Mononuclear cell (primary cell): ENCODE data around the gene NPTN. TPM values are rescaled to one million over a fixed set of nuclear protein-coding genes. Genes with fewer than 3 reads are reported as not detected.

ENCODE experiments used
- H3K27me3 ChIP-seq: 2 replicates; pipeline ENCODE4 v1.6.0; 2011; ENCODE audit warnings: low read length, control low read depth; ENCODE audit not compliant: insufficient read depth
- H3K4me1 ChIP-seq: 2 replicates; pipeline ENCODE4 v1.5.1; 2011; ENCODE audit warnings: mild to moderate bottlenecking, low read length, control low read depth; ENCODE audit not compliant: insufficient read depth
- H3K4me3 ChIP-seq: 2 replicates; pipeline ENCODE4 v1.5.1; 2011; ENCODE audit warnings: mild to moderate bottlenecking, low read length, moderate library complexity
- H3K9me3 ChIP-seq: 2 replicates; pipeline ENCODE4 v1.5.1; 2011; ENCODE audit warnings: low read depth, mild to moderate bottlenecking, control low read depth, low read length
- total RNA-seq: library from RNA; depleted of rRNA; stranded (reverse); fragments of >200 nt; gene quantifications from one replicate; pipeline ENCODE4 v1.2.3, GENCODE V29; 2012

NPTN gene
- total RNA-seq, result 40.4 TPM

GRCh38 chr15:73633111-73633990, at the start of gene NPTN:
Gene NPTN (minus strand): TSS chr15:73633389. CDS start chr15:73633215, 174 bp downstream.
- no peaks in the 10 kb centered on the region for H3K9me3 ChIP-seq
- peaks cover 50% of the 10 kb centered on the region for H3K4me1 ChIP-seq
- peak within 1 kb of the TSS; percentile 65 for H3K4me3 ChIP-seq
- H3K27me3 ChIP-seq, result peaks cover 3% of the 10 kb centered on the region

DNA sequence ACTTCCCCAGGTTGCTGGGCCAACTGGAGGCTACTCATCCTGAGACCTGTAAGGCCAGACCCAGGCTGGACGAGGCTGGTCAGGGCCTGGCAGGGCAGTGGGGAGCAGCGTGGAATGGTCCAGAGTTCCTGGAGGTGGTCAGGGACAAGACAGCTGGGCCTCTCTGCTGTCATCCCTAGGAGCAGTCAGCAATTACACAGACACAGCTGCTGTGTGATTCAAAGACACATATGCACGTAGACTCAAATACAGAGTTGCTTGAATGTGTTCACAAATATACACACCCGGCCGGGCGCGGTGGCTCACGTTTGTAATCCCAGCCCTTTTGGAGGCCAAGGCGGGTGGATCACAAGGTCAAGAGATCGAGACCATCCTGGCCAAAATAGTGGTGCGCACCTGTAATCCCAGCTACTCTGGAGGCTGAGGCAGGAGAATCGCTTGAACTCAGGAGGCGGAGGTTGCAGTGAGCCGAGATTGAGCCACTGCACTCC, 49.5 kb upstream of the NPTN start:
- peaks cover 11% of the 10 kb centered on the region for H3K4me1 ChIP-seq
- peaks cover 44% of the 10 kb centered on the region for H3K27me3 ChIP-seq
- H3K4me3 ChIP-seq, result no peak overlapping the region

DNA sequence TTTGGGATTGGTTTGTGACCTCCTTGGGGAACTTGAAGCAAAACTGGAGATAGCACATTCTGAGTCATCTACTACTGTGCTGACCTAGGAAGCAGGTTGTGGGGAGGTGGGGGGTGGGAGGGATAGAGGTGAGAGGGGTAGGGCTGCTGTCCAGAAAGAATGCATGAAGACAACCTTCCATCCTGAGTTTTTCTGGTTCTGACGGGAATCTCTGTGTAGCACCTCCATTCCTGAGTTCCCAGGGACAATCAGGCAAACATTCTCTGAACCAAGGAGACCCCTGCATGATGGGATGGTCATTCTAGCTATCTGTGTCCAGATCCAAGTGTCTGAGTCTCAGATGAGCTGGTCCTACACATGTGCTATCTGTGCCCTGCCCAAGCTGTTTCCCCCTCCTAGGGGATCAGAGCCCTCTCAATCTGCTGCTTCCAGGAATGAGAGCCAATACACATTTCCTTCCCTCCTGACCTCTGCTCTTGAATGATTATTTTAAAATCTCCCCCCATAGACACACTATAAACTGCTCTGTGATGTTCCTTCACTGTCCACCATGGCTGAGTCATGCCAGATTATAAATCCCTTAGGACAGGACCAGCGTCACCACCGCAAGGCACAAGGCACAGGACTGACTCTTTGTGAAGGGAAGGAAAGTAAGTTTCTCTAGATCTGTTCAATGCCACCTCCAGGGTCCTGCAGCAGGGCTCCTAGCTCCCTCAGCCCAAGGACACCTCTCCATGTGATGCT, 48.8 kb upstream of the NPTN start:
- peaks cover 39% of the 10 kb centered on the region for H3K27me3 ChIP-seq

More for the DNA sequence above, 49.5 kb upstream of the NPTN start:
- no peaks in the 10 kb centered on the region for H3K9me3 ChIP-seq

DNA sequence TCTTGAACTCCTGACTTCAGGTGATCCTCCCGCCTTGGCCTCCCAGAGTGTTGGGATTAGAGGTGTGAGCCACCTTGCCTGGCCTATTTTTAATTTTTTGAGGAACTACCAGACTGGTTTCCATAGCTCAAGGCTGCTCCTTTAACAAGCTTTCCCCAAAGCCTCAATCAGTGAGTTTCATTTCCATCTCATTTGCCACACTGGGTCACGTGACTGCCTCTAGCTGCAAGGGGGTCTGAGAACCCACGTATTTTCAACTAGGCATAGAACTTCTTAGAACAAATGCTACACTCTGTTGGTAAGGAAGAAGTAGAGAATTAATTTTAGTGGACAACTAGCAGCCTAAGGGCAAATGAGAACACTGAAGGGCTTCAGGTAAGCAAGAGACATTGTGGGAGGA, 47.9 kb upstream of the NPTN start:
- Histone ChIP-seq H3K27me3 (peaks cover 30% of the 10 kb centered on the region), H3K9me3 (no peaks in the 10 kb centered on the region), H3K4me1 (peaks cover 11% of the 10 kb centered on the region), H3K4me3 (no peak overlapping the region)

More for the DNA sequence above, 48.8 kb upstream of the NPTN start:
- Histone ChIP-seq H3K4me1 (peaks cover 11% of the 10 kb centered on the region), H3K9me3 (no peaks in the 10 kb centered on the region), H3K4me3 (no peak overlapping the region)

GRCh38 chr15:73680549-73680948, 47.4 kb upstream of the NPTN start:
- no peak overlapping the region for H3K4me3 ChIP-seq

GRCh38 chr15:73679964-73680363, 46.8 kb upstream of the NPTN start:
- H3K27me3 ChIP-seq, result peaks cover 19% of the 10 kb centered on the region
- peaks cover 11% of the 10 kb centered on the region for H3K4me1 ChIP-seq
- no peaks in the 10 kb centered on the region for H3K9me3 ChIP-seq
- H3K4me3 ChIP-seq, result no peak overlapping the region

More at GRCh38 chr15:73680549-73680948, 47.4 kb upstream of the NPTN start:
- H3K4me1 ChIP-seq, result peaks cover 11% of the 10 kb centered on the region
- H3K9me3 ChIP-seq, result no peaks in the 10 kb centered on the region
- peaks cover 25% of the 10 kb centered on the region for H3K27me3 ChIP-seq

DNA sequence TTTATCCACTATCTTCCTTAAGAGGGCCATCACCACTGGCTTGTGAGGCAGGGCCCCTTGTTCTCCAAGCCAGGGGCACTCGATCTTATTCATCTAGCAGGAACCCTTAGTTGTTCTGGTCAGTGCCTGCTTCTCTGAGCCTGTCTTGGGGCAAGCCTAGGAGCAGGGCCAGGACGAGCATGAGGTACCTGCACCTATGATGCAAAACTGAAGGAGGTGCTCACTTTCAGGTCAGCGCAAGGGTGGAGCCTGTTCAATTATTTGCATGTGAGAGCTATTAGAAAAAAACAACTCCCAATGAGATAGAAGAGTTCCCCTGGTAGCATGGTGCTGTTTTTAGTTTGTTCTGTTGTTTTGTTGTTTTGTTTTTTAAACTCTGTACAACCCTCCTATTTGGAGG, 46.0 kb upstream of the NPTN start:
- Histone ChIP-seq H3K9me3 (no peaks in the 10 kb centered on the region), H3K27me3 (peaks cover 16% of the 10 kb centered on the region), H3K4me1 (peaks cover 5% of the 10 kb centered on the region), H3K4me3 (no peak overlapping the region)

DNA sequence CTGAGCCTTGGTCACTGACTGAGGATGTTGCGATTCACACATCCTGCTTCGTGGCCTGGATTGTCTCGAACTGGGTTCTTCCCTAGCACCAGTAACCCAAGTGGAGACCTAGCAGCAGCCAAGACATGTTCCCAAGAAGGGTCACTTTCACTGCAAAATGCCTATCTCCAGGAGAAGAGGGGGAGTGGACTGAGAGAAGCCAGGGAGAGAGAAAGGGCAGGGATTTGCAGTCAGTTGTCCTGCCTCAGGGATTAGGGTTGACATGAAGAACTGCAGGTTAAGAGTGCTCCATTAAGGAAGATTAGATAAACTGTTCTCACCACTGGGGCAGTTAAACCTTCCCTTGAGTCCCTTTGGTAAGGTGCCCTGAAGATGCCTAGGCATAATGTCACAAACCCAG, 45.3 kb upstream of the NPTN start:
- Histone ChIP-seq H3K4me1 (peaks cover under 1% of the 10 kb centered on the region), H3K9me3 (no peaks in the 10 kb centered on the region), H3K4me3 (no peak overlapping the region), H3K27me3 (peaks cover 11% of the 10 kb centered on the region)

GRCh38 chr15:73677733-73678132, 44.5 kb upstream of the NPTN start:
- Histone ChIP-seq H3K4me1 (no peaks in the 10 kb centered on the region), H3K27me3 (peaks cover 6% of the 10 kb centered on the region), H3K4me3 (no peak overlapping the region), H3K9me3 (no peaks in the 10 kb centered on the region)

- Histone ChIP-seq H3K9me3 (no peaks in the 10 kb centered on the region), H3K4me3 (no peak overlapping the region), H3K27me3 (peaks cover under 1% of the 10 kb centered on the region), H3K4me1 (no peaks in the 10 kb centered on the region)
Observed at GRCh38 chr15:73677146-73677607, 44.0 kb upstream of the NPTN start.

DNA sequence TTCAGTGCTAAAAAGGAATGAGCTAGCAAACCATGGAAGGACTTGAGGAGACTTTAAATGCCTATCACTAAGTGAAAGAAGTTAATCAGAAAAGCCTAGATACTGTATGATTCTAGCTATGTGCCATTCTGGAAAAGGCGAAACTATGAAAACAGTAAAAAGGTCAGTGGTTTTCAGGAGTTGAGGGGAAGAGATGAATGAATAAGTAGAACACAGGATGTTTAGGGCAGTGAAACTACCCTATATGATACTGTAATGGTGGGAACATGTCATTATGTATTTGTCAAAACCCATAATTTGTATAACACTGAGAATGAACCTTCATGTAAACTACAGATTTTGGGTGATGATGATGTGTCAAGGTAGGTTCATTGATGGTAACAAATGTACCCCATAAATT, 41.4 kb upstream of the NPTN start:
- H3K4me1 ChIP-seq, result no peaks in the 10 kb centered on the region
- no peaks in the 10 kb centered on the region for H3K9me3 ChIP-seq
- no peak overlapping the region for H3K4me3 ChIP-seq
- H3K27me3 ChIP-seq, result no peaks in the 10 kb centered on the region

- H3K4me3 ChIP-seq, result no peak overlapping the region
- H3K4me1 ChIP-seq, result no peaks in the 10 kb centered on the region
- peaks cover under 1% of the 10 kb centered on the region for H3K27me3 ChIP-seq
- H3K9me3 ChIP-seq, result no peaks in the 10 kb centered on the region
Observed at GRCh38 chr15:73660455-73660854, 27.3 kb upstream of the NPTN start.

DNA sequence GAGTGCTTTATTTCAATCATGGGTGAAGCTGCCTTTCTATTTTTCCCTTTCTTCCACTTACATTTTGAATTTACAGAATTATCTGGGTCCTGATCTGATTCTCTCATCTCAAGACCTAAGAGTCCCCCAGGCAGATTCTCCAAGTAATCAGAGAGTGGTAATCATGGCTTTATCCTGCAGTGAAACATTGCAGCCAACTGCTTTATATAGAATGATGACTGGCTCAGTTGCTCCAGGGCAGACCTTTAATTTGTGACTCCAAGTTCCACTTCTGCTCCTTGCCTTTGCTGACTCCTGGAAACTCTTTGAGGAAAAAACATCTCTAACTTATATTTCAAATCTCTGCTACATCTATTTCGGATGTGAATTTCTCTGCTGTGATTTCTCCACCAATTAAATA, 25.5 kb upstream of the NPTN start:
- Histone ChIP-seq H3K27me3 (peaks cover 2% of the 10 kb centered on the region), H3K4me3 (no peak overlapping the region), H3K4me1 (no peaks in the 10 kb centered on the region), H3K9me3 (no peaks in the 10 kb centered on the region)

- Histone ChIP-seq H3K4me1 (peaks cover 9% of the 10 kb centered on the region), H3K9me3 (no peaks in the 10 kb centered on the region), H3K27me3 (peaks cover 2% of the 10 kb centered on the region), H3K4me3 (no peak overlapping the region)
Observed at GRCh38 chr15:73655724-73656123, 22.5 kb upstream of the NPTN start.

- Histone ChIP-seq H3K9me3 (no peaks in the 10 kb centered on the region), H3K27me3 (peaks cover 2% of the 10 kb centered on the region), H3K4me1 (peaks cover 15% of the 10 kb centered on the region), H3K4me3 (no peak overlapping the region)
Observed at GRCh38 chr15:73654659-73655058, 21.5 kb upstream of the NPTN start.
